Epidermal melanocyte (primary cell): ENCODE data around the gene PSAT1.
A peak's percentile ranks its signal among the peaks of the same experiment; 100 is the strongest.
"Not testable (repeated sequence)": the region's sequence is repeated elsewhere in the genome, so short reads cannot be mapped to it uniquely, and the experiment has no call there.

ENCODE experiments used
- DNase-seq: peaks from one replicate; pipeline ENCODE4 v3.0.0; 2011; ENCODE audit warnings: low spot score; ENCODE audit not compliant: insufficient read length

PSAT1 gene

DNA sequence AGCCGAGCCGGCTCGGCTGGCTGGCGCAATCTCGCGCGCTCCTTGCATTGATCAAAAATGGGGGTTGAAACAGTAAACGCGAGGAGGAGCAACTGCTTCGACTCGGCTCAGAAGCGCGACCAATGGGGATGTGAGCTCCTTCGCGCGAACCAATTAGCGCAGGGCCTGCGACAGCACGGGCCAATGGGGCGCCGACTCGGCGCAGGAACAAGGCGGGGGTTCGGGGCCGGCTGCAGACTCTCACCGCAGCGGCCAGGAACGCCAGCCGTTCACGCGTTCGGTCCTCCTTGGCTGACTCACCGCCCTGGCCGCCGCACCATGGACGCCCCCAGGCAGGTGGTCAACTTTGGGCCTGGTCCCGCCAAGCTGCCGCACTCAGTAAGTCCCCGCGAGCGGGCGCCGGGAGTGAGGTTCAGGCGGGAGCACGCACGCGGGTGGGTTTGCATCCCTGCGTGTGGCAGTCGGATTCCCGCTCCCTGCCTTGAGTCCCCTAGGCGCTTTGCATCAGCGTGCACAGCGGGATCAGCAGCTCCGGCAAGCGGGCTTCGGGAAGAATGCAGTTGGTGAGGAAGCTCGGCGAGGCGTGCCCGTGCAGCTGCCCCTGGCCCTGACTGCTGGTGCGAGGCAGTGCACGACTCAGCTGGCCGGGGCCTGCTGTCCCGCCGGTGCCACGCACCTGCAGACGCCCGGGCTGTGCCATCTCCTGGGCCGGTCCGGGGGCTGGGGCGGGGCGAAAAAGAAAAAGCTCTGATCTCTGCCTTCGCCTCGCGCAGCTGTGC is at the start of gene PSAT1:
TSS of gene PSAT1 (plus strand) at position 233 of the 779 bp plus-strand sequence. CDS start at position 319, 86 bp downstream.
- peak; percentile 98 for DNase-seq

DNA sequence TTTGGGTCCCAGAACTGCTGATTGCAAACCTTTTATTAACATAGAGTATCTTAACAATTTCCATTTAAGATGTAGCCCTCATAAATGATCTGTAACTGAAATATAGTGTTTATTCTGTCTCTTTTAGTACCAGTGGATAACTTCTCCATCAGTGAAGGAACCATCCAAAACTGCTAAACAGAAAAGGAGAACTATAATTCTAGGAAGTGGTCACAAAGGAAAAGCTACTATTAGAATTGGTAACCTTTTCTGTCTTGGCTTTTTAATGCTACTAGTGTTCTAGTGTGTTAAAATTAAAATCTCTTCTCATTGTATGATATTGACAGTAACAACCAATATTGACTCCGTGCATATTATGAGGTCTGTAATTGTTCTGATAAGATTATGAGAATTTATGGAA is 48.3 kb upstream of the PSAT1 start:
- DNase-seq = no peak

DNA sequence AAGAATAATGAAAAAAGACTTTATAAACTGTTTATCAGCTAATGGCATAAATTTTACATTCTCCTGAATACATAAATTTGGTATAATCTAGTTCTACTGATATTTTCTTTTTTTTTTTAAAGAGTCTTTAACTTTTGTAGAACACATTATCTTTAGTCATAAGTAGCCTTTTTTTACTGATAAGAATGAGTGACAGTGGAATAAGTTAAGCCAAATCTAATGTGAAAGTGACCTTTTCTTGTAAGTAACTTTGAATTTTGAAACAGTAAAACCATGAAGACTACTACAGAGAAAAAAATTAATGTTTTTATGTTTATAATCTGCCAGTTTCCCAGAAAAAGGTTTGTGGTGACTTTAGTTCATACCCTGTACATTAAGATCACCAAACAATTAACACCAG is 47.4 kb upstream of the PSAT1 start:
- DNase-seq = no peak

DNA sequence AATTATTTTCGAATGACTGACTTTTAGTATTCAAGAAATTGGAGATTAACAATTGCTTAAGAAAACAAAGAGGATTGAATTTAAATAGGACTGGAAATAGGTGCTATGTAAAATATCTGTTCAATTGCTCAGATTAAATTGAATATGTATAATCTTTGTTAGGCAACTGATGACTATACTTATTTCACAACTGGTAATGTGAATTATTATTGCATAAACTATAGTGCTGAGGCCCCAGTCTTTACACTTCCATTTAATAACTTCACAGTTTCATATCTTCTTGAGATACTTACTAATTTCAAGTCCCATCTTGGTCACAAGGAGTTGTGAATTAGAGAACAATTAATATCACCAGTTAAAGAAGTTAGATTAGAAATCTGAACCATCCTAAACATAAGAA is 44.3 kb upstream of the PSAT1 start:
- DNase-seq = no peak

DNA sequence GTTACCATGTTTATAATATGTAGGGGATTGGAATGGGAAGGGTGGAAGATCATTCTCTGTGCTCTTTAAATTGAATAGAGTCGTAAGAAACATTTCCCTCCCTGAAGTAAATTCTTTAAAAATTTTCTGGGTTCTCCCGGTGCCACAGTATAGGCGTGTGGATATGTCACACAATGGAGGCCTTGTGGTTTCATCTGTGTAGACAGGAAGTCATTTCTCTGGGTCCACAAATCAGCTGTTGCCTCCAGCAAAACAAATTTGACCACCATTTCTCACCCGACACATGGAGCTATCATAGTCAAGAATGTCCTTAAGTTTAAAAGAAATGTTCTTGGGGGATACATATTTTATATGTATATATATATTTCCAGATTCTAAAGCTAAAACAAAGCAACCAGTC is 43.6 kb upstream of the PSAT1 start:
- DNase-seq = no peak

DNA sequence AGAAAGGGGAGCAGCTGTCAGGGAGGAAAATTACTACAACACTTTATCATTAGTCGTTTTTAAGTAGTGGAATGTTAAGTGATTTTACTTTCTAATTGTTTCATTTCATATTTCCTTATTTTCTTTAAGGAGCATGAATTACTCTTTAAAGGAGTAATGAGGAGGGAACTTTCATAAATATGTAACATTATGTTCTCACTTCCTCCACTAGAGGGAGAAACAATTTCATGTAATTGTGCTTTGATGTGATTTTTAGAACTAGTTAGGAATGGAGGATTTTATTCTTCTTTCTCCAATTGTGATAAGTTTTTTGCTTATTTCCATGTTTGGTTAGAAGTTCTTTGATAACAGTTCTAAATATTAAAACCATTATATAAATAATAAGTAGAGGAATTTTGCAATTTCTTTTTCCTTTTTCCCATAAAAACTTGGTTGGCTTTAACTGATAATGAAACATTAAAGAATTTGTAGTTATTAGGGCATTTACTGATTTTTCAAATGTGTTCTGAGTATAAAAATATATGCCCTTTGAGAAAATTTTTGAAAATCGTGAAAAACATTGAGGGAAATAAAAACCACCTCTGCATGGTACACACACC is 35.4 kb upstream of the PSAT1 start:
- peak; percentile 25 for DNase-seq

DNA sequence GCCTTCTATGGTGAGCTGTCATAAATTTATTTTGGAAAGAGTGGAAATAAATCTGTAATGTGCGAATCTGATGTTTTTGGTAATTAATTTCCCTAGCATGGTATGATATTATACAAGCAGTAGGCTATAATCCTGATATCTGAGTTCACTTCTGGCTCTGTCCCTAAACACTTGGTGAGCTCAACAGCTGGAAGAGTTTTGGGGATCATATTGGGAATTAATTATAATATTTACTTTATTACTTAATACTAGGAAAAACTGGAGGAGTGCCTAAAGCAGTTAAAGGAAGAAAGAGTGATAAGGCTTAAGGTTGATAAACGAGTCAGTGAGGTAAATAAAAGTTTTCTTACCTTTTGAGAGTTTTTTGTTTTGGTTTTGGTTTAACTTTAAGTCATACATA is 34.3 kb upstream of the PSAT1 start:
- DNase-seq = no peak

DNA sequence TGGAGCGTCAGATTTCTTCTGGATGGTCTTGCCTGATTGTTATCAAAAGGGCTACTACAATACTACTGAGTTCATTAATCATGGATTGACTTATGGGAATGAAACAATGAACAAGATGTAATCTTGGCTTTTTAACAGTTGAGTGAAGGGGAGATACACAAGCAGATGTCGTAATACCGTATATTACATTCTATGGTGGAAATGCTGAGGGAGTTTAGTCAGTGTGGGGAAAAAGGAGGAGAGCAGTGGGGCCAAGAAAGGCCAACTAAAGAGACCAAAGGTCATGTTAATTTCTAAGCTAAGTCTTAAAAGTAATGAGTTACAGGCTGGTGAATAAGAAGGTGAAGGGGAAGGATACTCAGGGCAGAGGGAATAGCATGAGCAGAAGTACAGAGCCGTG is 29.0 kb upstream of the PSAT1 start:
- no peak for DNase-seq

DNA sequence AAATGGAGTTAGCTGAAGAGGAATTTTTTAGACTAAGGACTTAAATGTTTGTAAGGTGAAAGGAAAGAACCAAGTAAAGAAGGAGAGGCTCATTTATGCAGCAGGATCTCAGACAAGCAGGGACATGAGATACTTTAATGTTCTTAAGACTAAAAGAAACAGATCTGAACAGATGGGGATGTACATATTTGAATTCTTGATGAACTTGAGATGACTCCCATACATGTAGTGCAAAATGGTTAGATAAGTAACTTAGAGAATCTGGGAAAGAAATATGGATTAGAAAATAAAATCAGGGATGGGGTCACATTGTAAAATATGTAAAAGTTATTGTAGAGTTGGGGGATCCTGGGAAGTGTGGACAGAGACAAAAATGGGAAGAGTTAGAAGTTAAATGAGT is 27.1 kb upstream of the PSAT1 start:
- no peak for DNase-seq

DNA sequence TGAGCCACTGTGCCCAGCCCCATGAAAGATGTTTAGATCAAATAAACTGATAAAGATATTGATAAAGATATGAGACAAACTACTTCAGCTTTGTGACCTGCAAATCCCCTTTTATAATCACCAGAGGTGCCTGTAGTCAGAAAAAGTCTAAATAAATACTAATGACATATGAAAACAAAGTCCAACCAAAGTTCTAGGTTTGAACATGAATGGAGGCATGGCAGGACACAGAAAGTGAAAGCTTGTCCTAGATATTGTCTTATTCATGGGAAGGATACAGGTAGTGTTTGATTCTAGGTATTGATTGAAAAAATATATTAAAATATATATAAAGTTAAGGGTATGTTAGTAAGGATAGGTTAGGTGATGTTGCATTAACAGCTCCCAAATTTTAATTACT is 24.6 kb upstream of the PSAT1 start:
- no peak for DNase-seq

DNA sequence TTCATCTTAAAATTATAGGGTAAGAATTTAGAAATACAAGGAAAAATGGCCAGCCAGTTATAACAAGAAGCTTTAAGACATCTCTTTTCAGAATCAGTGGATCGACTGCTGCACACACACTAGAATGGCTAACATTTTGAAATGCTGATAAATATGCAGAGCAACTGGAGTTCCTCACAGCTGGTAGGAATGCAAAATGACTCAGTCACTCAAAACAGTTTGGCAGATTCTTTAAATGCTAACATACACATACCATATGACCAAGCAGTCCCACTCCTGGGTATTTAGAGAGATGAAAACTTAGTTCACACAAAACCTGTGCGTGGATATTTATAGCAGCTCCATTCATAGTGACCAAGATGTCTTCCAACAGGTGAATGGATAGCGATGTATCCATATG is 23.2 kb upstream of the PSAT1 start:
- no peak for DNase-seq

DNA sequence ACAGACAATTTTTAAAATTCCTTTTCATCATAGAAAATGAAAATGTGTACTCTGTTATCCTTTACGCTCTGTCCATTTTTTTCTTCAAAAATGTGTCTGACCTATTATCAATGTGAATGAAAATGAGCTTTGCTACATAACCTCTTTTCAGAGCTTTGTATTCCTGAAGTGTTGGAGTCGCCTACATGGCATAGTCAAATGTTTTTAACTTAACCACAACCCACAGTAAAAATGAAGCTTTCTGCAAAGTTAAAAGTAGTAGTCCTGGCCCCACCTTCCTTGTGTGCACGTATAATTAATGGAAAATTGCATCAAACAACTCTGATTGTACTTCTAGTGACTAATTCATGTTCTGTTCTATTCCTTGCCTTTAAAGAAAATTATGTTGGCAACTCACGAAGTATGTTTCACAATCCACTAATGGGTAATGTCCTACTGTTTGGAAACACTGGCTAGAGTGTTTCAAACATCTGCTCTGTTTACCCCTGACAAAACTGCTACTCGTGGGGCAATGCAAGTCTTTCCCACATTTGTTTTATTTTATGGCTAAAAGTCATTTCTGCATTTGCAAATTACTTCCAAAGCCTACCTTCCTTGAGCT is 18.6 kb upstream of the PSAT1 start:
- peak; percentile 27 for DNase-seq

DNA sequence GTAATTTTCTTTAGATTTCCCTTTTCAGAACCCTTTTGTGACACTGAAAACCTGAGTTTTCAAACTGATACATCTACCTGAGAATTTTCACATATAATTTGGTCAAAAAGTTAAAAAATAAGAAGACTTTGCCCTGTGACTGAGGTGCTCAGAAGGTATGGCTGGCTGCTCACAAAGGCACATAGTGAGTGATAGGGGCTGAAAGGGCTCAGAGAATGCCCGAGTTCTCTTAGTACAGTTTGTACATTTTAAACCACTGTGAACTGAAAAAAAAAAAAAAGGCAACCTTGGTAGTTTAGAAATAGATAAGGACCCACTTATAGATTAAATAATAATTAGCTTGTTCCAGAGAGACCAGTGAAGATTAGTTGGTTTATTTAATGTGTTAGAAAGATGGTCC is 18.1 kb upstream of the PSAT1 start:
- DNase-seq = no peak

DNA sequence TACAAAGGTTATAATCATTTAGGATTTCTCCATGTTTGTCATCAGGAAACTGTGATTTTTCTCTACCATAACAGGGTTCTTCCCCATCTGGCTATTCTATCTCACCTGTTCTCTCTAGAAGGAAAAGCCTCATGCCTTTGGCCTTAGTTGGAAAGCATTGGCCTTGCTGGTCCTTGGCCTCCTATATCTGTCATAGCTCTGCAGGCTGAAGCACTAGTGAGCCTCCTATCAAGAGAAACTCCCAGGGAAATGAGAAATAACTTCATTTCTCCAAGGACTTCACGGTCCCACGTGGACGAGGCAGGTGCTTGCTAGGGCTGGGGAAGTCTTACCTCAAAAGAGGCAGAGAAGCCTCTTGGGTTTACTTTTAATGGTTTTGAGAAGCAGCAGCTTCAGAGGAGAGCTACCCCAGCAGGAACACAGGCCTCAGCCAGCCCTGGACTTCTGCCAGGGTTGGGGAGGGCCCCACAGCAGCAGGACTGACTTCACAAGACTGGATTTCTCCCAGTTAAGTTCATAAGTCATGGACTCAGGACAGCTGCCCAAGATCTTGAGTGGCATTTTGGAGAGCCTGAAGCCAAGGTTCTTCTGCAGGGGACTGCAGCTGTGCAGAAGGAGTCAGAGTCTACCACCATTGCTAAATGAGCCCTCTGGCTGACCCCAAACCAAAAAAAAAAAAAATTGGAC is 15.8 kb upstream of the PSAT1 start:
- peak; percentile 38 for DNase-seq

DNA sequence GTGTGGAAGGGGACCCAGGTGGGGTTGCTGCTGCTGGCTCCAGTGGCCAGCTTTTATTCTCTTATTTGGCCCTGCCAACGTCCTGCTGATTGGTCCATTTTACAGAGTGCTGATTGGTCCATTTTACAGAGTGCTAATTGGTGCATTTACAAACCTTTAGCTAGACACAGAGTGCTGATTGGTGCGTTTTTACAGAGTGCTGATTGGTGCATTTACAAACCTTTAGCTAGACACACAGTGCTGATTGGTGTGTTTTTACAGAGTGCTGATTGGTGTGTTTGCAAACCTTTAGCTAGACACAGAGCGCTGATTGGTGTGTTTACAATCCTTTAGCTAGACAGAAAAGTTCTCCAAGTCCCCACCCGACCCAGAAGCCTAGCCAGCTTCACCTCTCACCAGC is 12.7 kb upstream of the PSAT1 start:
- DNase-seq = not testable (repeated sequence)

DNA sequence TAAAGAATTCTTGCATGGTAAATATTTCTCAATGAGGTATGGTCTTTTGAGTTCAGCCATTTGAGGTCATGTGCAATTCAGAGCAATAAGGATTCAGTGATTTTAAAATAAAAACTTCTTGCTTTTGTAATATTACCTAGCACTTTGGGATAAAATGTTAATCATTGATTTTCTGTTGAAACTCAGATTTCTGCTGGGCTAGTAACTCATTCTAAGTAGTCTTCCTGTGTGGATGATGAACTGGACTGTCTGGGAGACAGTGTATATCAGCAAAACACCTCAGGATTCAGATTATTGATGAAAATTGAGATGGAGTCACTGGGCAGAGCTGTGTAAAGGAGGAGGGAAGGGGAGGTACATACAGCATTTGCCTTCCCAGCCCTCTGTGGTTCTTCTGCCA is 10.8 kb upstream of the PSAT1 start:
- DNase-seq = no peak

DNA sequence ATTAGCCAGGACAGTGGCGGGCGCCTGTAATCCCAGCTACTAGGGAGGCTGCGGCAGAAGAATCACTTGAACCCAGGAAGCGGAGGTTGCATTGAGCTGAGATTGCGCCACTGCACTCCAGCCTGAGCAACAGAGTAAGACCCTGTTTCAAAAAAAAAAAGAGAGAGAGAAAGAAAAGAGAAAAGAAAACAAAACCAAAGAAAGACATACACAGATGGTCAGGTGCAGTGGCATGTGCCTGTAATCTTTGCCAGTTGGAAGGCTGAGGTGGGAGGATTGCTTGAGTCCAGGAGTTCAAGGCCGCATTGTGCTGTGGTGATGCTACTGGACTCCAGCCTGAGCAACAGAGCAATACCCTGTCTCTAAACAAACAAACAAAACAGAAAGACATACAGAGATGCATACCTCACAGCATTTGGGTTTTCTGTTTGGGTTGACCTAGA is 10.0 kb upstream of the PSAT1 start:
- DNase-seq = no peak

DNA sequence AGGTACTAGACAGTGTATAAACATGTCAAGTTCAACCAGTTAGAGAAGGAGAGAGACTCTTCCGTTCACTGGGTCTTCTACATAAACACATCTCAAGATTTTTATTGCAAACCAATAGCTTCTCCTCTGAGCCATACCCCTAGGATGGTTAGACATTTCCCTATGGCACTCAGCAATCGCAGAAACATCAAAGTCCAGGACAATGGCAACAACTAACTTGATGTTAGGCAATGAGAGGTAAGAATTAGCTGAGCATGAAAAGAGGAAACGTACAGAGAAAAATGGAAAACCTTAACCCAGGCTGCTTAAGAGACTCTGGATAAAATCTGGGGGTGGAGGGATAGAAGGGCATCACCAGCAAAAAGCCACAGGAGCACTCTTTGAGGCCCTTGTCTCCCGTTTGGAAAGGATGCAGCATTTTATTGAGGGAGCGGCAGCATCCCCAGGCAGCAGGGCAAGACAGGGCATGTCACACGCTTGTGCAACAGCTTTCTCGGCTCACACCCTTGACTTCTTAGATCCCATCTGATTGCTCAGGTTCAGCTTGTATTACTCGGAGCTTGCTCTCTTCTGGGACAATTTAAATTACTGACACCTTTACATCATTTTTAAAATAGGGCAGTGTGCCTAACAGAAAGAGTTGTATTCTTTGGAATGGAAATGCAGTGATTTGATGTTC is 8.6 kb upstream of the PSAT1 start:
- DNase-seq = no peak

DNA sequence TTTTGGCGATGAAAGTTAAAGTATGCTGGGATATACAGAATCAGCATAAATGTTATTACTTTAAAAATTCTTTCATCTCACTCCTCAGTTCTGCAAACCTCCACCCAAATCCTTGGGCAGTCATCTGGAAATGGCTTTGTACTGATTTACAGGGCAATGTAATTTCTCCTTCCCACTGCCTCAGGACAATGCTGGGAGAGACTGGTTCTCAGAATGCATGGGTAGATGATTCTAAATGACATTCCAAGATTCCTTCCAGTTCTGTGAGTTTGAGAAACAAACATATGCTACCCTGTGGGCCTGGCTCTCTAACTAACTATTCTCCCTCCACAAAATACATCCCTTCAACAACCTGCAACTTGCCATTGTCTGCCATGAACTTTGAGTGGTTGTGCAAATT is 7.5 kb upstream of the PSAT1 start:
- no peak for DNase-seq

DNA sequence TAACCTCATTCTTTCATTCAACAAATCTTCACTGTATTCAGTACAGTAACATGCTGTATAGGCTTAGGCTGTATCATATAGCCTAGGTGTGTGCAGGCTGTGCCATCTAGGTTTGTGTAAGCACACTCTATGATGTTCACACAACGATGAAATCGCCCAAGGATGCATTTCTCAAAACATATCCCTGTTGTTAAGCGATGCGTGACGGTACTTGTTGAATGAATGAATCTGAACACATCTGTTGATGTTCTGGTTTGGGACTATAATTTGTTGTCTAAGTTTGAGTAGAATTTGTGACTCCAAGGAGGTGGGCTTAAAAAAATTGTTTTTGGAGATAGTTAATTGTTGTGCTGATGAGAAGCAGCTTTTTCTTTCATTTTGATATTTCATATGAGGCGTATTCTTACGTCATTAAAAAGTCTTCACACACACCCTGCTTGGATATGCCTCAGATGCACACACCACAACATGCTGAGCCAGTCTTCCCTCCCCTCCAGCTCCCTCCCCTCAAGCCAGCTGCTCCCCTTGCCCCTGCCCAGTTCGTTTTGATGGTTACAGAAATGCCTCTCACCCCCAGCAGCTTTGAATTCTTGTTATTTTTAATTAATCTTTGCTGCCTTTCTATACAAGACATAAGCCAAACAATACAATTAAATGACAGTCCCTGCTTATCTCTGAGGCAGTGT is 5.5 kb upstream of the PSAT1 start:
- DNase-seq = no peak

DNA sequence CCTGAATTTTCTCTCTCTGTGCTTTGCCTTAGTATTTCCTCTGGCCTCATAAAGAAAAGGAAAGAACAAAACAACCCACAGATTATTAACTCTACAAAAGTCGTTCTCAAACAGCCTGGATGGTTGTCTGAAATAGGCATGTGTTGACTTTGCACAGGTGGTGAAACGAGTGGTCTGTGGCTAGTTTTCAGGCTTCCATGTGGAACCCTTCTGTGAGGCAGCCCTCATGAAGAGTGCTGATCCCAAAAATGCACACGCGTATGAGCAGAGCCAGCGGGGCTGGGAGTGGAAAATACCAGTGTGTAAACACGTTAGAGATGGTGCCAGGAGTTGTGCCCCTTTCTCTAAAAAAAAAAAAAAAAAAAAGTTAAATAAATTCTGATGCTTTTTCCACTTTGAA is 4.9 kb upstream of the PSAT1 start:
- no peak for DNase-seq
